Activated CD4-positive, alpha-beta T cell treated with anti-CD3 and anti-CD28 coated beads, Interleukin-2, amount 10 ng/mL, durations not matched to agents 7 days and 5 days (primary cell): ENCODE measurements around the gene LEFTY2. TPM values are rescaled to one million over a fixed set of nuclear protein-coding genes. Genes with fewer than 3 reads are reported as not detected.
"Not testable (repeated sequence)": the region's sequence is repeated elsewhere in the genome, so short reads cannot be mapped to it uniquely, and the experiment has no call there.

Experiments
- CTCF ChIA-PET: fragments of 350-600 bp; sonication (Branson Sonifier 250); formaldehyde crosslinking; loops from one replicate; lab custom pipeline; 2021; ENCODE audit warnings: antibody characterized with exemption; lab: Charles Lee
- POLR2A ChIA-PET: fragments of 350-600 bp; sonication (Branson Sonifier 250); formaldehyde crosslinking; loops from one replicate; lab custom pipeline; 2021; ENCODE audit warnings: antibody characterized with exemption; lab: Charles Lee
- DNase-seq: peaks from one replicate; pipeline ENCODE4 v3.0.0-alpha.2; 2020
- H3K27ac Mint-ChIP-seq: one replicate; pipeline ENCODE4 v1.8.0; 2021; ENCODE audit warnings: mild to moderate bottlenecking, moderate library complexity, mixed read lengths
- H3K27me3 Mint-ChIP-seq: one replicate; pipeline ENCODE4 v1.8.0; 2021; ENCODE audit warnings: mixed read lengths
- H3K36me3 Mint-ChIP-seq: one replicate; pipeline ENCODE4 v1.8.0; 2021; ENCODE audit warnings: low read depth, mixed read lengths
- H3K4me1 Mint-ChIP-seq: one replicate; pipeline ENCODE4 v1.8.0; 2021; ENCODE audit warnings: mixed read lengths
- H3K4me3 Mint-ChIP-seq: one replicate; pipeline ENCODE4 v1.8.0; 2021; ENCODE audit warnings: mild to moderate bottlenecking, moderate library complexity, mixed read lengths
- H3K9me3 Mint-ChIP-seq: one replicate; pipeline ENCODE4 v1.8.0; 2021; ENCODE audit warnings: mixed read lengths
- microRNA-seq: library from miRNA; unstranded; fragments of <30 nt; microRNA quantifications from one replicate; pipeline ENCODE4 v1.2.0, GENCODE V29; 2021; ENCODE audit warnings: borderline microRNAs expressed, borderline replicate concordance
- total RNA-seq, 2 experiments: library from RNA; stranded (reverse); gene quantifications; one replicate each; pipeline ENCODE4 v1.2.3, GENCODE V29; 2021

The LEFTY2 gene
- total RNA-seq, 2 experiments from 2014 or later = not detected

- Mint-ChIP-seq H3K4me1 (peaks cover 31% of the 10 kb centered on the region), H3K27ac (peak overlapping the region; percentile 64), H3K27me3 (peaks cover 12% of the 10 kb centered on the region), H3K36me3 (peaks cover 1% of the 10 kb centered on the region), H3K4me3 (no peak overlapping the region), H3K9me3 (no peaks in the 10 kb centered on the region)
- ChIA-PET CTCF (interaction anchor here (0.6 to 2.3 kb wide), 5 partner anchors 10 to 416 kb away, joined by 3 to 7 read pairs (median 5); no protein-coding TSS in a partner anchor), POLR2A (no interaction called here)
- DNase-seq = no peak
These were observed 50.4 kb downstream of the LEFTY2 start for GRCh38 chr1:225890346-225891228.

- Mint-ChIP-seq H3K4me3 (no peak overlapping the region), H3K36me3 (peaks cover 1% of the 10 kb centered on the region), H3K27ac (no peak overlapping the region), H3K9me3 (no peaks in the 10 kb centered on the region), H3K27me3 (peaks cover 12% of the 10 kb centered on the region), H3K4me1 (peaks cover 29% of the 10 kb centered on the region)
- POLR2A ChIA-PET = no interaction called here
- CTCF ChIA-PET = interaction anchor here (0.6 to 2.3 kb wide), 7 partner anchors 9 to 415 kb away, joined by 3 to 7 read pairs (median 5); no protein-coding TSS in a partner anchor
- DNase-seq = no peak
These were observed 51.3 kb downstream of the LEFTY2 start for GRCh38 chr1:225889743-225890142.

- Mint-ChIP-seq H3K4me3 (no peak within 1 kb of the TSS), H3K27ac (peak within 1 kb of the TSS; percentile 62), H3K27me3 (peaks cover 10% of the 10 kb centered on the region), H3K36me3 (peaks cover 1% of the 10 kb centered on the region), H3K9me3 (no peaks in the 10 kb centered on the region), H3K4me1 (peaks cover 25% of the 10 kb centered on the region)
- ChIA-PET POLR2A (no interaction called here), CTCF (interaction anchor here (0.6 to 2.3 kb wide), 6 partner anchors 11 to 414 kb away, joined by 3 to 7 read pairs (median 5); no protein-coding TSS in a partner anchor)
- DNase-seq = no peak
These were observed 52.0 kb downstream of the LEFTY2 start, which contains the start of gene LEFTY1 for GRCh38 chr1:225888898-225889601. LEFTY1 (minus strand) TSS chr1:225889146; CDS start chr1:225889066, 80 bp downstream.

GRCh38 chr1:225888289-225888897, 52.6 kb downstream of the LEFTY2 start:
- DNase-seq = no peak
- Mint-ChIP-seq H3K9me3 (no peaks in the 10 kb centered on the region), H3K27ac (no peak overlapping the region), H3K27me3 (peaks cover 9% of the 10 kb centered on the region), H3K4me1 (peaks cover 25% of the 10 kb centered on the region), H3K4me3 (no peak overlapping the region), H3K36me3 (no peaks in the 10 kb centered on the region)
- ChIA-PET CTCF (interaction anchor here (1.8 to 2.0 kb wide), 3 partner anchors 10 to 413 kb away, joined by 5 to 7 read pairs (median 7); no protein-coding TSS in a partner anchor), POLR2A (no interaction called here)

- POLR2A ChIA-PET, H3K27me3 Mint-ChIP-seq, H3K4me3 Mint-ChIP-seq, H3K27ac Mint-ChIP-seq, H3K9me3 Mint-ChIP-seq, DNase-seq, H3K36me3 Mint-ChIP-seq: not testable (repeated sequence)
- peaks cover 28% of the 10 kb centered on the region for H3K4me1 Mint-ChIP-seq
- CTCF ChIA-PET = interaction anchor here (1.8 kb wide), 1 partner anchor 10 kb away, joined by 7 read pairs; no protein-coding TSS in a partner anchor
These were observed 53.3 kb downstream of the LEFTY2 start for GRCh38 chr1:225887554-225888288.

GRCh38 chr1:225887030-225887314, 54.0 kb downstream of the LEFTY2 start:
- ChIA-PET POLR2A (no interaction called here), CTCF (no interaction called here)
- Mint-ChIP-seq H3K27ac (no peak overlapping the region), H3K36me3 (no peaks in the 10 kb centered on the region), H3K27me3 (peaks cover 9% of the 10 kb centered on the region), H3K4me1 (peaks cover 28% of the 10 kb centered on the region), H3K9me3 (no peaks in the 10 kb centered on the region), H3K4me3 (no peak overlapping the region)
- DNase-seq = no peak

Small RNA genes within 50 kb of the gene (microRNA-seq; reads per million reads assigned to microRNA genes)
- gene MIR6741 = 1.1 reads per million

Other genes starting within 250 kb of the LEFTY2 start
- 100 to 1,000 TPM; 219 to 249 TPM for gene SRP9, start 163.4 kb downstream of the LEFTY2 start, total RNA-seq
- gene EPHX1, start 131.1 kb downstream of the LEFTY2 start, total RNA-seq = 1 to 10 TPM; 1.8 to 2.4 TPM
- gene TMEM63A, start 58.8 kb downstream of the LEFTY2 start, total RNA-seq = 100 to 1,000 TPM; 197 to 211 TPM
- gene LEFTY1, start 52.1 kb downstream of the LEFTY2 start, total RNA-seq = not detected
- 100 to 1,000 TPM in 1 of 2 experiments, 10 to 100 TPM in 1; 98.1 to 120 TPM for gene PYCR2, start 17.0 kb downstream of the LEFTY2 start, total RNA-seq
- gene SDE2, start 58.1 kb upstream of the LEFTY2 start, total RNA-seq = 10 to 100 TPM; 16.1 to 16.6 TPM
- gene H3-3A, start 121.5 kb upstream of the LEFTY2 start, total RNA-seq = 100 to 1,000 TPM; 651 to 657 TPM
- 10 to 100 TPM; 19.0 to 19.8 TPM for gene ACBD3, start 245.5 kb upstream of the LEFTY2 start, total RNA-seq